K562 (cell line): ENCODE measurements around the gene NAT14. TPM values are rescaled to one million over a fixed set of nuclear protein-coding genes. Genes with fewer than 3 reads are reported as not detected.
A peak's percentile ranks its signal among the peaks of the same experiment; 100 is the strongest.

ENCODE experiments used
- ATAC-seq: fragments of 200-7000 bp; cut with Tn5 transposase; 3 replicates; pipeline ENCODE4 v1.9.1; 2020; ENCODE audit warnings: moderate library complexity
- BruUV-seq: library from RNA; stranded (reverse); fragments of 400-500 nt; replicated peaks from 2 replicates; lab custom pipeline; 2021; lab: Mats Ljungman, UMichigan
- CTCF ChIA-PET: fragments of 300-600 bp; formaldehyde crosslinking; extraction: SDS; loops from one replicate; lab custom pipeline; 2021; ENCODE audit warnings: low intra/inter-chr PET ratio; lab: Yijun Ruan, JAX
- POLR2A ChIA-PET: fragments of 300-600, 350-650 bp; sonication (Branson Sonifier 250); formaldehyde crosslinking; extraction: SDS; loops from one replicate; lab custom pipeline; 2021; ENCODE audit warnings: antibody characterized with exemption, inconsistent platforms; lab: Yijun Ruan, JAX
- DNase-seq, 4 experiments: peaks; one replicate each; pipeline versions ENCODE4 v3.0.0 to v3.0.0-alpha.2; 2011 to 2018; ENCODE audit warnings: low spot score in 3 of 4, mixed read lengths in 3 of 4; ENCODE audit errors: extremely low read depth in 1 of 4
- FAIRE-seq: peaks from 2 replicates; lab custom pipeline; 2011; peaks lifted over from hg19 to GRCh38; lab: Jason Lieb, UNC
- H2AFZ ChIP-seq: 2 replicates; pipeline ENCODE4 v1.6.0; 2011; ENCODE audit warnings: low read depth, low read length, control low read depth, inconsistent platforms
- H3K27ac ChIP-seq: fragments of 200-600 bp; 3 replicates; pipeline ENCODE4 v1.8.0; 2011; ENCODE audit warnings: low read depth, mild to moderate bottlenecking, control low read depth, inconsistent platforms, low read length, moderate library complexity, mixed read lengths; ENCODE audit errors: extremely low read depth
- H3K27me3 ChIP-seq, 2 experiments: fragments of 300-600 bp in 1 of 2; 2 replicates in 1 of 2; 3 replicates in 1 of 2; pipeline versions ENCODE4 v1.6.0 to v1.8.0; 2011; ENCODE audit warnings: inconsistent platforms in 2 of 2, low read length in 2 of 2, mild to moderate bottlenecking in 1 of 2, mixed read lengths in 1 of 2, moderate library complexity in 1 of 2; ENCODE audit not compliant: control insufficient read depth in 2 of 2, insufficient read depth in 2 of 2
- H3K36me3 ChIP-seq: fragments of 300-600 bp; 3 replicates; pipeline ENCODE4 v1.8.0; 2011; ENCODE audit warnings: mild to moderate bottlenecking, low read length, inconsistent platforms; ENCODE audit not compliant: control insufficient read depth, insufficient read depth
- H3K4me1 ChIP-seq, 2 experiments: fragments of 200-600 bp in 1 of 2; replicated peaks in 1 of 2; 2 replicates in 1 of 2; 3 replicates in 1 of 2; pipeline versions ENCODE4 v1.5.1 to v1.8.0; 2011; ENCODE audit warnings: inconsistent platforms in 2 of 2, low read length in 2 of 2, mild to moderate bottlenecking in 1 of 2, mixed read lengths in 1 of 2, moderate library complexity in 1 of 2; ENCODE audit not compliant: control insufficient read depth in 2 of 2, insufficient read depth in 2 of 2
- H3K4me2 ChIP-seq: 2 replicates; pipeline ENCODE4 v1.6.1; 2011; ENCODE audit warnings: low read length, control low read depth, inconsistent platforms, mixed read lengths; ENCODE audit not compliant: insufficient read depth
- H3K4me3 ChIP-seq: fragments of 200-600 bp; sonication (generic), shearing (Covaris generic); 2 replicates; pipeline ENCODE4 v1.5.1; 2016; ENCODE audit warnings: control low read depth, inconsistent platforms
- H3K79me2 ChIP-seq: fragments of 200-600 bp; 3 replicates; pipeline ENCODE4 v1.8.0; 2011; ENCODE audit warnings: low read length, inconsistent platforms; ENCODE audit not compliant: control insufficient read depth, insufficient read depth
- H3K9ac ChIP-seq, 2 experiments: 2 replicates each; pipeline versions ENCODE4 v1.6.0 to v1.6.1; 2011; ENCODE audit warnings: low read depth in 2 of 2, low read length in 2 of 2, control low read depth in 1 of 2, inconsistent platforms in 1 of 2, mild to moderate bottlenecking in 1 of 2, mixed read lengths in 1 of 2; ENCODE audit not compliant: insufficient read depth in 1 of 2
- H3K9me1 ChIP-seq: one replicate; pipeline ENCODE4 v1.6.0; 2011; ENCODE audit warnings: inconsistent platforms, mild to moderate bottlenecking, low read length, moderate library complexity; ENCODE audit not compliant: control insufficient read depth, insufficient read depth
- H3K9me3 ChIP-seq: replicated peaks from 2 replicates; pipeline ENCODE4 v1.5.1; 2011; ENCODE audit warnings: low read depth, low read length, inconsistent platforms; ENCODE audit not compliant: control insufficient read depth, insufficient read depth
- H4K20me1 ChIP-seq: replicated peaks from 2 replicates; pipeline ENCODE4 v1.6.1; 2011; ENCODE audit warnings: low read length, inconsistent platforms, mixed read lengths; ENCODE audit not compliant: control insufficient read depth, insufficient read depth
- ETV5 ChIP-seq: sonication (generic); formaldehyde crosslinking; IDR thresholded peaks from 2 replicates; pipeline ENCODE4 v1.4.0; 2020; ENCODE audit warnings: low read depth, mild to moderate bottlenecking, missing genetic modification reagents
- JUNB ChIP-seq: fragments of 450-650 bp; formaldehyde crosslinking; conservative IDR thresholded peaks from 2 replicates; pipeline ENCODE4 v1.4.0; 2020; ENCODE audit warnings: mild to moderate bottlenecking
- KLF6 ChIP-seq: fragments of 250-450 bp; sonication (Bioruptor Pico); IDR thresholded peaks from 2 replicates; pipeline ENCODE4 v1.4.0; 2020; ENCODE audit warnings: mild to moderate bottlenecking, moderate library complexity, borderline replicate concordance
- SMAD1 ChIP-seq: fragments of 150-350 bp; IDR thresholded peaks from 2 replicates; pipeline ENCODE4 v1.6.1; 2014; ENCODE audit warnings: low read length, low read depth; ENCODE audit not compliant: partially characterized antibody
- SOX6 ChIP-seq: fragments of 450-650 bp; IDR thresholded peaks from 2 replicates; pipeline ENCODE4 v1.6.1; 2014; ENCODE audit warnings: mild to moderate bottlenecking
- TARDBP ChIP-seq: fragments of 450-650 bp; IDR thresholded peaks from 2 replicates; pipeline ENCODE4 v1.6.1; 2016
- ZNF57 ChIP-seq: fragments of 450-650 bp; formaldehyde crosslinking; IDR thresholded peaks from 2 replicates; pipeline ENCODE4 v1.4.0; 2020; ENCODE audit warnings: mild to moderate bottlenecking, moderate library complexity
- ZNF584 ChIP-seq: fragments of 200-800 bp; sonication (Bioruptor generic); IDR thresholded peaks from 2 replicates; pipeline ENCODE4 v1.6.1; 2016; ENCODE audit warnings: low read depth, mild to moderate bottlenecking, missing genetic modification characterization, missing compliant biosample characterization
- WGBS: fragments of 100-300 bp; shearing (Covaris generic); methylation state at CpG from one replicate; pipeline ENCODE4 v1.1.6; 2016; ENCODE audit warnings: low coverage, mixed read lengths; ENCODE audit not compliant: insufficient coverage; ENCODE audit errors: missing lambda C conversion rate; 5-methylcytosine and 5-hydroxymethylcytosine counted together
- in situ Hi-C: fragments of 300-500 bp; cut with MboI; formaldehyde crosslinking; loops from 4 replicates; pipeline ENCODE4 v1.15.0; 2018; ENCODE audit warnings: inconsistent platforms, mixed read lengths
- intact Hi-C: fragments of 100-400 bp; cut with micrococcal nuclease; formaldehyde crosslinking; loops from 2 replicates; pipeline ENCODE4 v1.14.2; 2022
- polyA plus RNA-seq, 8 experiments: library from polyadenylated mRNA; depleted of rRNA in 4 of 8; stranded (reverse) in 5 of 8; unstranded in 3 of 8; fragments of >200 nt; fragmentation: Nextera tagmentation in 2 of 8; fragmentation: Illumina TruSeq in 1 of 8; extraction: Ambion mirVana in 2 of 8; extraction: Trizol in 1 of 8; gene quantifications; 2 replicates each; pipeline versions ENCODE4 v1.2.1 to v1.2.3, GENCODE V29; 2011 to 2014; ENCODE audit warnings: inconsistent platforms in 1 of 8, missing spikeins in 1 of 8
- total RNA-seq, 7 experiments: library from RNA; depleted of rRNA in 6 of 7; stranded (reverse); fragments of >200 nt in 6 of 7; fragmentation: Illumina TruSeq in 2 of 7; extraction: Trizol in 2 of 7; gene quantifications; 2 replicates each; pipeline versions ENCODE4 v1.2.1 to v1.2.3, GENCODE V29; 2011 to 2021; ENCODE audit warnings: low replicate concordance in 1 of 7
- TF ChIP-seq, protein P1 (sequence below): sonication (generic); formaldehyde crosslinking; IDR thresholded peaks from 2 replicates; pipeline ENCODE4 v1.8.1; 2023; ENCODE audit warnings: mild to moderate bottlenecking, missing genetic modification reagents
- TF ChIP-seq, protein P2 (sequence below): sonication (generic); formaldehyde crosslinking; IDR thresholded peaks from 2 replicates; pipeline ENCODE4 v1.5.0; 2020; ENCODE audit warnings: missing genetic modification reagents
- TF ChIP-seq, protein P3 (sequence below): fragments of 200-800 bp; sonication (Bioruptor generic); IDR thresholded peaks from 2 replicates; pipeline ENCODE4 v1.6.1; 2017; ENCODE audit warnings: missing genetic modification characterization, missing compliant biosample characterization

The NAT14 gene
- total and polyA plus RNA-seq, 9 of the 15 experiments (the other 6 are each of a cell fraction or from before 2014, with no cell fraction given) = 2.4 to 77.0 (median 26.7) TPM

DNA sequence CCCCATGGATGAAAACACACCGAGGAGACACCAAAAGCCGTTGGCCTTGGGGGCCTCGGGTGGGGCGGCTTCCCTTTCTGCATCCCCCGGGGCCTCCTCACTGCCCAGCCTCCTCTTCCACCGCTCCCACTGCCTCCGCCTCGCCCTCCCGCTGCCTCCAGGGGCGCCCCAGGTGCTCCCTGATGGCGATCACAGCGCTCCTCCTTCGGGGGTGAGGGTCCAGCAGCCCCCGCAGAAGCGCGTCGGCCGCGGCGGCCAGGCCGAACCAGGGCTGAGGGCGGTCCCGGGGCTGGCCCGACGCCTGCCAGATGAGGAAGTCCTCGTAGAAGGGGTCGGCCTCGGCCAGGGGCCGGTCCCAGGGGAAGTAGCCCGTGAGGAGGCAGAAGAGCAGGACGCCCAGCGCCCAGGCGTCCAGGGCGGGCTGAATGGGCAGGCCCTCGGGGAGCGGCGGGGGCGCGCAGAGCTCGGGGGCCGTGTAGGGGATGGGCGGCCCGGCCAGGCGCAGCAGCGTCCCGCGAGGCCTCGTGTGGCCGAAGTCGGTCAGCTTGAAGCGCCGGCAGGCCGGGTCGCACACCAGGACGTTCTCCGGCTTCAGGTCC is 44.7 kb downstream of the NAT14 start:
- Histone ChIP-seq H3K27me3 (no peaks in the 10 kb centered on the region; a peak in 1 of 5 replicates), H3K4me3 (no peak overlapping the region), H3K79me2 (no peaks in the 10 kb centered on the region), H3K9me1 (no peaks in the 10 kb centered on the region), H3K9me3 (peaks cover 12% of the 10 kb centered on the region), H3K4me1 (peaks cover 0 to 35% of the 10 kb centered on the region in 2 experiments; a peak in 3 of 5 replicates), H2AFZ (no peak overlapping the region), H3K9ac (no peak overlapping the region), H3K36me3 (no peaks in the 10 kb centered on the region), H3K27ac (no peak overlapping the region), H3K4me2 (no peak overlapping the region), H4K20me1 (no peaks in the 10 kb centered on the region)
- DNase-seq = no peak
- TF ChIP-seq, protein P1, sequence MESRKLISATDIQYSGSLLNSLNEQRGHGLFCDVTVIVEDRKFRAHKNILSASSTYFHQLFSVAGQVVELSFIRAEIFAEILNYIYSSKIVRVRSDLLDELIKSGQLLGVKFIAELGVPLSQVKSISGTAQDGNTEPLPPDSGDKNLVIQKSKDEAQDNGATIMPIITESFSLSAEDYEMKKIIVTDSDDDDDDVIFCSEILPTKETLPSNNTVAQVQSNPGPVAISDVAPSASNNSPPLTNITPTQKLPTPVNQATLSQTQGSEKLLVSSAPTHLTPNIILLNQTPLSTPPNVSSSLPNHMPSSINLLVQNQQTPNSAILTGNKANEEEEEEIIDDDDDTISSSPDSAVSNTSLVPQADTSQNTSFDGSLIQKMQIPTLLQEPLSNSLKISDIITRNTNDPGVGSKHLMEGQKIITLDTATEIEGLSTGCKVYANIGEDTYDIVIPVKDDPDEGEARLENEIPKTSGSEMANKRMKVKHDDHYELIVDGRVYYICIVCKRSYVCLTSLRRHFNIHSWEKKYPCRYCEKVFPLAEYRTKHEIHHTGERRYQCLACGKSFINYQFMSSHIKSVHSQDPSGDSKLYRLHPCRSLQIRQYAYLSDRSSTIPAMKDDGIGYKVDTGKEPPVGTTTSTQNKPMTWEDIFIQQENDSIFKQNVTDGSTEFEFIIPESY (CRISPR knock-in tag) = peak; percentile 97
- TF ChIP-seq TARDBP = no peak
- ChIA-PET POLR2A (no interaction called here), CTCF (no interaction called here)
- FAIRE-seq = no peak
- in situ Hi-C loops (no loop called here), intact Hi-C loops (no loop called here)
- no TSS peak for BruUV-seq
- 54% methylated on average over 21 of the region's 56 CpGs for WGBS
- no peak for ATAC-seq

DNA sequence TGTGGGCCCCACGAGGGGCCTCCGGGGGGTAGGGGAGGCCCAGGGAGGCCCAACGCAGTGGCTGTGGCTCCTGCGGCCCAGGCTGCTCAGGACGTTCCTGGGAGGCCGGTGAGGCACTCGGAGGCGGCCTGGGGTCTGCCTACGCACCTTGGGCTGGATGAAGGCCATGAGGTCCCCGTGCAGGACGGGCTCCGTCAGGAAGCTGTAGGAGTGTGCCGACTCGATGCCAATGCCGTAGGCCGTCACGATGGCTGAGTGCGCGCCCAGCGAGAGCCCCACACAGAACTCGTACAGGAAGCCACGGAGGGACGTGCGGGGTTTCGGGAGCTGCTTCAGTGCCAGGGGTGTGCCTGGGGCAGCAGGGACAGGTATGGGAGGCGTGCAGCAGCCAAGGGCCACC is 46.0 kb downstream of the NAT14 start:
- FAIRE-seq (no peak), ATAC-seq (no peak), DNase-seq (no peak)
- WGBS = 71% methylated on average over 26 of the region's 26 CpGs
- Histone ChIP-seq H3K9me1 (no peaks in the 10 kb centered on the region), H3K4me2 (no peak overlapping the region), H3K27ac (no peak overlapping the region), H3K9ac (peak overlapping the region in 1 of 2 experiments; percentile 64; a peak in 2 of 4 replicates), H4K20me1 (no peaks in the 10 kb centered on the region), H3K4me3 (no peak overlapping the region), H3K9me3 (peaks cover 12% of the 10 kb centered on the region), H2AFZ (no peak overlapping the region), H3K27me3 (no peaks in the 10 kb centered on the region; a peak in 1 of 5 replicates), H3K4me1 (peaks cover 0 to 34% of the 10 kb centered on the region in 2 experiments; a peak in 3 of 5 replicates), H3K79me2 (no peaks in the 10 kb centered on the region), H3K36me3 (no peaks in the 10 kb centered on the region)
- BruUV-seq = no TSS peak
- ChIA-PET CTCF (no interaction called here), POLR2A (interaction anchor here (0.5 kb wide), 1 partner anchor 27 kb away, joined by 3 read pairs; no protein-coding TSS in a partner anchor)
- intact Hi-C loops = no loop called here
- in situ Hi-C loops = no loop called here
- TF ChIP-seq JUNB (no peak), ZNF57 (CRISPR knock-in tag) (no peak), KLF6 (CRISPR knock-in tag) (no peak), SMAD1 (no peak), SOX6 (no peak), ETV5 (CRISPR knock-in tag) (no peak), ZNF584 (CRISPR knock-in tag) (no peak)
- TF ChIP-seq, protein P2, sequence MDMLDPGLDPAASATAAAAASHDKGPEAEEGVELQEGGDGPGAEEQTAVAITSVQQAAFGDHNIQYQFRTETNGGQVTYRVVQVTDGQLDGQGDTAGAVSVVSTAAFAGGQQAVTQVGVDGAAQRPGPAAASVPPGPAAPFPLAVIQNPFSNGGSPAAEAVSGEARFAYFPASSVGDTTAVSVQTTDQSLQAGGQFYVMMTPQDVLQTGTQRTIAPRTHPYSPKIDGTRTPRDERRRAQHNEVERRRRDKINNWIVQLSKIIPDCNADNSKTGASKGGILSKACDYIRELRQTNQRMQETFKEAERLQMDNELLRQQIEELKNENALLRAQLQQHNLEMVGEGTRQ = no peak
- TF ChIP-seq, protein P3, sequence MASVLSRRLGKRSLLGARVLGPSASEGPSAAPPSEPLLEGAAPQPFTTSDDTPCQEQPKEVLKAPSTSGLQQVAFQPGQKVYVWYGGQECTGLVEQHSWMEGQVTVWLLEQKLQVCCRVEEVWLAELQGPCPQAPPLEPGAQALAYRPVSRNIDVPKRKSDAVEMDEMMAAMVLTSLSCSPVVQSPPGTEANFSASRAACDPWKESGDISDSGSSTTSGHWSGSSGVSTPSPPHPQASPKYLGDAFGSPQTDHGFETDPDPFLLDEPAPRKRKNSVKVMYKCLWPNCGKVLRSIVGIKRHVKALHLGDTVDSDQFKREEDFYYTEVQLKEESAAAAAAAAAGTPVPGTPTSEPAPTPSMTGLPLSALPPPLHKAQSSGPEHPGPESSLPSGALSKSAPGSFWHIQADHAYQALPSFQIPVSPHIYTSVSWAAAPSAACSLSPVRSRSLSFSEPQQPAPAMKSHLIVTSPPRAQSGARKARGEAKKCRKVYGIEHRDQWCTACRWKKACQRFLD = no peak
